Measurements from ENCODE around the gene JAZF1.

The JAZF1 gene

GRCh38 chr7:28018856-28019465, 161.6 kb downstream of the JAZF1 start:
- H3K4me2 ChIP-seq (ENCODE audit: low read length): no peak overlapping the region
- H2AFZ ChIP-seq: no peak overlapping the region
- H3K36me3 ChIP-seq (ENCODE audit: control insufficient read depth, insufficient read depth, low read length): no peaks in the 10 kb centered on the region
- H3K9ac ChIP-seq: no peak overlapping the region
- no peak for TF ChIP-seq CTCF (IDR thresholded peaks at IDR 0.05)
- H3K27ac ChIP-seq: no peak overlapping the region
- no peaks in the 10 kb centered on the region for H3K4me1 ChIP-seq
- H3K27me3 ChIP-seq (ENCODE audit: control insufficient read depth, insufficient read depth, low read length): no peaks in the 10 kb centered on the region
- H3K9me3 ChIP-seq (ENCODE audit: control insufficient read depth, low read length): no peaks in the 10 kb centered on the region
- H3K4me3 ChIP-seq (ENCODE audit: low read depth, low read length): no peak overlapping the region
- peaks cover 13% of the 10 kb centered on the region for H3K79me2 ChIP-seq

DNA sequence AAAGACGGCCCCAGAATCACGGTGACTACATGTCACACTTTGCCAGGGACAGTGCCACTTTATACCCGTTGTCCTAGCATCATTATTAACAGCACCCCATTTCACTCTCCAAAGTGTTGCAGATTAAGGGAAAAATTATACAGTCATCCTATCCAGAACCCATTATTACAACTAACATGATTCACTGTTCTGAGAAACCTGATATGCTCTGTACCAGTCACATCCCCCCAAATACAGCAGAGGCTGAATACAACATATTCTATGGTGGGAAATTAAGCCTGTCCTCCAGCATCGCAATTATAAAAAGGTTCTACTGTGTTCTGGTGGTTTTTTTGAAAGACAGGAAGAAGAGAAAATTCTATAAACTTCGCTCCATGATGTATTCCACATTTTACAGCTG, 162.1 kb downstream of the JAZF1 start:
- H3K9me3 ChIP-seq (ENCODE audit: control insufficient read depth, low read length): no peaks in the 10 kb centered on the region
- H3K9ac ChIP-seq: no peak overlapping the region
- H3K27ac ChIP-seq: no peak overlapping the region
- peaks cover 13% of the 10 kb centered on the region for H3K79me2 ChIP-seq
- H3K4me2 ChIP-seq (ENCODE audit: low read length): no peak overlapping the region
- no peaks in the 10 kb centered on the region for H3K27me3 ChIP-seq (ENCODE audit: control insufficient read depth, insufficient read depth, low read length)
- no peak overlapping the region for H3K4me3 ChIP-seq (ENCODE audit: low read depth, low read length)
- H2AFZ ChIP-seq: no peak overlapping the region
- TF ChIP-seq CTCF (IDR thresholded peaks at IDR 0.05): no peak
- H3K4me1 ChIP-seq: no peaks in the 10 kb centered on the region
- H3K36me3 ChIP-seq (ENCODE audit: control insufficient read depth, insufficient read depth, low read length): no peaks in the 10 kb centered on the region

- H3K79me2 ChIP-seq: peaks cover 13% of the 10 kb centered on the region
- no peaks in the 10 kb centered on the region for H3K9me3 ChIP-seq (ENCODE audit: control insufficient read depth, low read length)
- H3K9ac ChIP-seq: no peak overlapping the region
- H3K27ac ChIP-seq: no peak overlapping the region
- H3K27me3 ChIP-seq (ENCODE audit: control insufficient read depth, insufficient read depth, low read length): no peaks in the 10 kb centered on the region
- H3K4me1 ChIP-seq: no peaks in the 10 kb centered on the region
- H3K36me3 ChIP-seq (ENCODE audit: control insufficient read depth, insufficient read depth, low read length): no peaks in the 10 kb centered on the region
- H3K4me3 ChIP-seq (ENCODE audit: low read depth, low read length): no peak overlapping the region
- H3K4me2 ChIP-seq (ENCODE audit: low read length): no peak overlapping the region
- H2AFZ ChIP-seq: no peak overlapping the region
- TF ChIP-seq CTCF (IDR thresholded peaks at IDR 0.05): no peak
Measured at GRCh38 chr7:28018020-28018419, 162.6 kb downstream of the JAZF1 start.

- Histone ChIP-seq H3K36me3 (ENCODE audit: control insufficient read depth, insufficient read depth, low read length) (no peaks in the 10 kb centered on the region), H3K9me3 (ENCODE audit: control insufficient read depth, low read length) (no peaks in the 10 kb centered on the region), H3K79me2 (peaks cover 13% of the 10 kb centered on the region), H3K4me1 (no peaks in the 10 kb centered on the region), H3K27ac (no peak overlapping the region), H3K27me3 (ENCODE audit: control insufficient read depth, insufficient read depth, low read length) (no peaks in the 10 kb centered on the region), H3K4me3 (ENCODE audit: low read depth, low read length) (no peak overlapping the region), H3K9ac (no peak overlapping the region), H2AFZ (no peak overlapping the region), H3K4me2 (ENCODE audit: low read length) (no peak overlapping the region)
- TF ChIP-seq CTCF (IDR thresholded peaks at IDR 0.05): no peak
Measured at GRCh38 chr7:28017372-28017771, 163.2 kb downstream of the JAZF1 start.

- H3K9ac ChIP-seq: no peak overlapping the region
- no peak overlapping the region for H3K4me2 ChIP-seq (ENCODE audit: low read length)
- H3K27me3 ChIP-seq (ENCODE audit: control insufficient read depth, insufficient read depth, low read length): no peaks in the 10 kb centered on the region
- no peak overlapping the region for H3K4me3 ChIP-seq (ENCODE audit: low read depth, low read length)
- no peaks in the 10 kb centered on the region for H3K36me3 ChIP-seq (ENCODE audit: control insufficient read depth, insufficient read depth, low read length)
- H3K27ac ChIP-seq: no peak overlapping the region
- H3K79me2 ChIP-seq: peaks cover 13% of the 10 kb centered on the region
- TF ChIP-seq CTCF (IDR thresholded peaks at IDR 0.05): no peak
- H3K9me3 ChIP-seq (ENCODE audit: control insufficient read depth, low read length): no peaks in the 10 kb centered on the region
- H2AFZ ChIP-seq: no peak overlapping the region
- no peaks in the 10 kb centered on the region for H3K4me1 ChIP-seq
Measured at GRCh38 chr7:28016297-28016696, 164.3 kb downstream of the JAZF1 start.

Measured in parathyroid adenoma (tissue), 2 donors.